Progenitor cell of endocrine pancreas (in vitro differentiated cells): ENCODE data around the gene CPA4. TPM values are rescaled to one million over a fixed set of nuclear protein-coding genes. Genes with fewer than 3 reads are reported as not detected.

Source experiments
- DNase-seq: peaks from one replicate; pipeline ENCODE4 v3.0.0; 2021; ENCODE audit warnings: low spot score; ENCODE audit not compliant: unreplicated experiment
- H3K27ac Mint-ChIP-seq: 2 replicates; pipeline ENCODE4 v1.8.0; 2021; ENCODE audit warnings: mild to moderate bottlenecking, moderate library complexity, mixed read lengths
- H3K27me3 Mint-ChIP-seq: 2 replicates; pipeline ENCODE4 v1.8.0; 2021; ENCODE audit warnings: mixed read lengths
- H3K36me3 Mint-ChIP-seq: 2 replicates; pipeline ENCODE4 v1.8.0; 2022; ENCODE audit warnings: mixed read lengths; ENCODE audit not compliant: insufficient read depth
- H3K4me1 Mint-ChIP-seq: 2 replicates; pipeline ENCODE4 v1.8.0; 2021; ENCODE audit warnings: low read depth, mixed read lengths
- H3K4me3 Mint-ChIP-seq: 2 replicates; pipeline ENCODE4 v1.8.0; 2021; ENCODE audit warnings: low read depth, mild to moderate bottlenecking, moderate library complexity, mixed read lengths
- H3K9me3 Mint-ChIP-seq: 2 replicates; pipeline ENCODE4 v1.8.0; 2021; ENCODE audit warnings: low read depth, mixed read lengths
- total RNA-seq: library from RNA; stranded (reverse); gene quantifications from 2 replicates; pipeline ENCODE4 v1.2.1, GENCODE V29; 2021
- TF ChIP-seq, protein P1 (sequence below): fragments of 200-600 bp; sonication (generic); IDR thresholded peaks from one replicate; pipeline ENCODE4 v1.5.0; 2021; ENCODE audit warnings: antibody characterized with exemption, mild to moderate bottlenecking; ENCODE audit not compliant: unreplicated experiment

The CPA4 gene
- total RNA-seq, 1 donor from 2014 or later = 5.1 TPM

- peaks cover 42% of the 10 kb centered on the region for H3K4me1 Mint-ChIP-seq
- no peak for DNase-seq
- TF ChIP-seq, protein P1, sequence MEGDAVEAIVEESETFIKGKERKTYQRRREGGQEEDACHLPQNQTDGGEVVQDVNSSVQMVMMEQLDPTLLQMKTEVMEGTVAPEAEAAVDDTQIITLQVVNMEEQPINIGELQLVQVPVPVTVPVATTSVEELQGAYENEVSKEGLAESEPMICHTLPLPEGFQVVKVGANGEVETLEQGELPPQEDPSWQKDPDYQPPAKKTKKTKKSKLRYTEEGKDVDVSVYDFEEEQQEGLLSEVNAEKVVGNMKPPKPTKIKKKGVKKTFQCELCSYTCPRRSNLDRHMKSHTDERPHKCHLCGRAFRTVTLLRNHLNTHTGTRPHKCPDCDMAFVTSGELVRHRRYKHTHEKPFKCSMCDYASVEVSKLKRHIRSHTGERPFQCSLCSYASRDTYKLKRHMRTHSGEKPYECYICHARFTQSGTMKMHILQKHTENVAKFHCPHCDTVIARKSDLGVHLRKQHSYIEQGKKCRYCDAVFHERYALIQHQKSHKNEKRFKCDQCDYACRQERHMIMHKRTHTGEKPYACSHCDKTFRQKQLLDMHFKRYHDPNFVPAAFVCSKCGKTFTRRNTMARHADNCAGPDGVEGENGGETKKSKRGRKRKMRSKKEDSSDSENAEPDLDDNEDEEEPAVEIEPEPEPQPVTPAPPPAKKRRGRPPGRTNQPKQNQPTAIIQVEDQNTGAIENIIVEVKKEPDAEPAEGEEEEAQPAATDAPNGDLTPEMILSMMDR = no peak
- H3K27ac Mint-ChIP-seq = peak overlapping the region; percentile 99
- no peak overlapping the region for H3K4me3 Mint-ChIP-seq
- H3K9me3 Mint-ChIP-seq = peaks cover 14% of the 10 kb centered on the region
- H3K36me3 Mint-ChIP-seq = peaks cover 8% of the 10 kb centered on the region
- H3K27me3 Mint-ChIP-seq = no peaks in the 10 kb centered on the region
Measured at GRCh38 chr7:130372402-130373165, 79.6 kb downstream of the CPA4 start.

Other genes starting within 250 kb of the CPA4 start
- 31.1 and 32.0 TPM in 2 replicates for gene ZC3HC1, start 241.8 kb upstream of the CPA4 start, total RNA-seq
- 50.1 and 50.8 TPM in 2 replicates for gene KLHDC10, start 222.6 kb upstream of the CPA4 start, total RNA-seq
- 26.7 and 29.2 TPM in 2 replicates for gene TMEM209, start 87.8 kb upstream of the CPA4 start, total RNA-seq
- not detected in 2 replicates for gene SSMEM1, start 85.3 kb upstream of the CPA4 start, total RNA-seq
- gene CPA2, start 26.3 kb upstream of the CPA4 start, total RNA-seq = 85.0 and 107 TPM in 2 replicates
- not detected in 2 replicates for gene CPA5, start 51.7 kb downstream of the CPA4 start, total RNA-seq
- 17.8 and 23.7 TPM in 2 replicates for gene CPA1, start 87.3 kb downstream of the CPA4 start, total RNA-seq
- 29.3 and 31.8 TPM in 2 replicates for gene CEP41, start 147.9 kb downstream of the CPA4 start, total RNA-seq
- 628 and 664 TPM in 2 replicates for gene MEST, start 198.9 kb downstream of the CPA4 start, total RNA-seq